Ectodermal cell (in vitro differentiated cells): ENCODE results near the gene NUP37.

Source experiments
- H3K27ac ChIP-seq: 2 replicates; pipeline ENCODE4 v1.7.0; 2013; ENCODE audit warnings: mild to moderate bottlenecking, low read depth, low read length; ENCODE audit not compliant: insufficient read depth, poor library complexity, severe bottlenecking
- H3K27me3 ChIP-seq: 2 replicates; pipeline ENCODE4 v1.7.0; 2013; ENCODE audit warnings: mild to moderate bottlenecking, low read length; ENCODE audit not compliant: insufficient read depth, control insufficient read depth, poor library complexity, severe bottlenecking
- H3K36me3 ChIP-seq: one replicate; pipeline ENCODE4 v1.7.0; 2013; ENCODE audit warnings: low read length; ENCODE audit not compliant: control insufficient read depth, insufficient read depth
- H3K4me1 ChIP-seq: one replicate; pipeline ENCODE4 v1.7.0; 2013; ENCODE audit warnings: low read length; ENCODE audit not compliant: control insufficient read depth, insufficient read depth
- H3K4me3 ChIP-seq: 2 replicates; pipeline ENCODE4 v1.7.0; 2013; ENCODE audit warnings: low read depth, low read length, control low read depth; ENCODE audit not compliant: insufficient read depth
- H3K9me3 ChIP-seq: 2 replicates; pipeline ENCODE4 v1.7.0; 2013; ENCODE audit warnings: mild to moderate bottlenecking, low read length, moderate library complexity; ENCODE audit not compliant: control insufficient read depth
- WGBS, 2 experiments: methylation state at CpG; one replicate each; pipeline ENCODE4 v1.1.7; 2013; ENCODE audit warnings: missing lambda C conversion rate in 2 of 2; 5-methylcytosine and 5-hydroxymethylcytosine counted together

Gene NUP37

GRCh38 chr12:102029141-102029540 lies 90.8 kb downstream of the NUP37 start:
- Histone ChIP-seq H3K36me3 (no peaks in the 10 kb centered on the region), H3K27ac (no peak overlapping the region), H3K9me3 (no peaks in the 10 kb centered on the region), H3K4me1 (no peaks in the 10 kb centered on the region), H3K4me3 (no peak overlapping the region), H3K27me3 (no peaks in the 10 kb centered on the region)
- 88 to 96% methylated on average over 4 of the region's 4 CpGs for WGBS, 2 experiments

DNA sequence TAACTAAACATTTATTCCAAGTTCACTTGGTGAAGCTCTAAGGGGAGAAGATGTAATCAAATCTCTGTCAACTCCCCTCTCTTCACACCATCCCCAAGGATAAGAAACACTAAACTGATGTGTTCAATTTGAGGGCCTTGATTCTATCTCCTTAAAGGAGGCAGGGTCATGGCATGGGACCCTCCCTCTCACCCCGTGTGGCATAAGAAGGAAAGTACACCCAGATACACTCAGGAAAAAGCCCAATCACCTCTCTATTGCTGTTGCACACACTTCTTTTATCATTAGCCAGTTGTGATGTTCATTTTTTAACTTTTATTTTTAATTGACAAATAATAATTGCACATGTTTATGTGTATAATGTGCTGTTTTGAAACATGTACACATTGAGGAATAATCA lies 93.2 kb downstream of the NUP37 start:
- no peaks in the 10 kb centered on the region for H3K4me1 ChIP-seq
- no peak overlapping the region for H3K27ac ChIP-seq
- no peak overlapping the region for H3K4me3 ChIP-seq
- no peaks in the 10 kb centered on the region for H3K27me3 ChIP-seq
- WGBS, 2 experiments = 60 to 84% methylated on average over 1 of the region's 1 CpG
- no peaks in the 10 kb centered on the region for H3K36me3 ChIP-seq
- no peaks in the 10 kb centered on the region for H3K9me3 ChIP-seq

DNA sequence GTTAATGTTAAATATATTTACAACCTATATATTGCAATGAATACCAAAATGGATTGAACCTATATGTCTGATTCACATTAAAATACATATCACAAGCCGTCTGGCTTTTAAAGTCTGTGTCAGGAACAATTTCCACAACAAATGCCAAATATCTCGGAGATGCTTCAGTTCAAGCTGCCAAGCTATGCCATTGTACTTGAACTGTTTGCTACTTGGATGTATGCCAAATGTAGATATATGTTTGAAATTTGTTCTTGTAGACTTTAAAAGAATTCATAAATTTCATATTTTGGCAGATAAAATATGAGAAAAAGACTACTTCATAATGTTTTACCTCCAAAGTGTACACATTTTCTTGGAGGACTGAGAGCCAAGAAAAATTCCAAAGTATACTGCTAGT lies 95.1 kb downstream of the NUP37 start:
- no peaks in the 10 kb centered on the region for H3K36me3 ChIP-seq
- WGBS, 2 experiments = 96 to 100% methylated on average over 2 of the region's 2 CpGs
- H3K9me3 ChIP-seq = no peaks in the 10 kb centered on the region

GRCh38 chr12:102023343-102023930 lies 96.5 kb downstream of the NUP37 start:
- Histone ChIP-seq H3K4me3 (no peak overlapping the region), H3K4me1 (no peaks in the 10 kb centered on the region), H3K36me3 (no peaks in the 10 kb centered on the region), H3K27ac (no peak overlapping the region), H3K27me3 (no peaks in the 10 kb centered on the region), H3K9me3 (no peaks in the 10 kb centered on the region)
- WGBS, 2 experiments = 99 to 100% methylated on average over 3 of the region's 3 CpGs

More for the DNA sequence above, 95.1 kb downstream of the NUP37 start:
- Histone ChIP-seq H3K4me3 (no peak overlapping the region), H3K27me3 (no peaks in the 10 kb centered on the region), H3K4me1 (no peaks in the 10 kb centered on the region), H3K27ac (no peak overlapping the region)
